COR-L47 (cell line): ENCODE data around the gene ITGA6.

Experiments
- DNase-seq: peaks from one replicate; lab custom pipeline; 2025; lab: John Stamatoyannopoulos, UW

The ITGA6 gene

DNA sequence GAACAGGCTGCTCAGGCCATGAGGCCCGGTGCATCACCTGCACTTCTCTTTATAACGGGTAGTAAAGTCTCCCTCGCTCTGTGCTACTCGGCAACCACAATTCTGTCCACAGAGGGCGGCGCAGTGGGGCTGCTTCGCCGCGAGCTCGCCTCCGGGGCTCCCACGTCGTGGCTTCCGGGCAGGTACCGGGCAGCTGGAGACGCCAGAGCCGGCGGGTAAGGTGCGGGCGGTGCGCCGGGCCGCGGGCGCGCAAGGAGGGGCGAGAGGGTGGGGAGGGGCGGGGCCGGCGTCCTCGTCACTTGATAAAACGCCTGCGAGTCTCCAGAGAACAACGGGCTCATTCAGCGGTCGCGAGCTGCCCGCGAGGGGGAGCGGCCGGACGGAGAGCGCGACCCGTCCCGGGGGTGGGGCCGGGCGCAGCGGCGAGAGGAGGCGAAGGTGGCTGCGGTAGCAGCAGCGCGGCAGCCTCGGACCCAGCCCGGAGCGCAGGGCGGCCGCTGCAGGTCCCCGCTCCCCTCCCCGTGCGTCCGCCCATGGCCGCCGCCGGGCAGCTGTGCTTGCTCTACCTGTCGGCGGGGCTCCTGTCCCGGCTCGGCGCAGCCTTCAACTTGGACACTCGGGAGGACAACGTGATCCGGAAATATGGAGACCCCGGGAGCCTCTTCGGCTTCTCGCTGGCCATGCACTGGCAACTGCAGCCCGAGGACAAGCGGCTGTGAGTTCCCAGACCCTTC lies at the start of gene ITGA6:
TSS of gene ITGA6 (plus strand) at position 331 of the 734 bp plus-strand sequence.
- DNase-seq, result peak; percentile 81

DNA sequence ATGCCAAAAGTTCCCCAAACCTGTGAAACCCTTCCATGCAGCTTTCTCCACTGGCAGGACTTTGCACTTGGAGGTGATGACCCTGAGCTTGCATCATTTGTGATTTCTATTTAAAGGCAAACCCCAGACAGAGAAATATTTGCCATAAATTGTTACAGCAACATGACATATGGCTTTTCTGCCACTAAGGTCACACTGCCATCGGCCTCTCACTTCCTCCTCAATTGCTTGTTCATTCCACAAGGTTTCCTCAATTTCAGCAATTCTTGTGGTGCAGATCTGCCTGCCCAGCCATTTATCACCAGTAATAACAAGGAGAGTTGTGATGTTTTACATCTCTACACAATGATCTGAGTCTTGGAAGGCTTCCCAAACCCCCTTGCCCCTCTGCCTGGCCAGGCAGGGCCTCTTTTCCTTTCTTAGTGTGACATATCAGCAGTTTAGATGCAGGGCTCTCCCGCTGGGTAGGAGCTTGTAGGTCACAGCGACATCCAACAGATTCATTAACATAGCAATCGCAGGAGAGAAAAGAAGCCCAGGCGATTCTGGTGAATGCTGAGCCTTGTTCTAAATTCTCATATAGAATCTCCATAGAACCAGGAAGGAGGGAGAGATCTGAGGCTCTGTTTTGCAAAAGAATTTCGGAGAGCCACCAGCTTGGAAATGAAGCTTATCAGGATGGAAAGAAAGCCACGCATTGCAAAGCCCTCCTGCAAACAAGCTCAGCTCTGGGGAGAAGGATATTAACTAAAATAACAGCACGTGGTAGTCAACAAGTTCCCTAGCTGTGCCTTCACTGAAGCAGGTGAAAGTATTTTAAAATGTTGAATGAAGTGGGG lies 46.7 kb upstream of the ITGA6 start:
- DNase-seq, result no peak

DNA sequence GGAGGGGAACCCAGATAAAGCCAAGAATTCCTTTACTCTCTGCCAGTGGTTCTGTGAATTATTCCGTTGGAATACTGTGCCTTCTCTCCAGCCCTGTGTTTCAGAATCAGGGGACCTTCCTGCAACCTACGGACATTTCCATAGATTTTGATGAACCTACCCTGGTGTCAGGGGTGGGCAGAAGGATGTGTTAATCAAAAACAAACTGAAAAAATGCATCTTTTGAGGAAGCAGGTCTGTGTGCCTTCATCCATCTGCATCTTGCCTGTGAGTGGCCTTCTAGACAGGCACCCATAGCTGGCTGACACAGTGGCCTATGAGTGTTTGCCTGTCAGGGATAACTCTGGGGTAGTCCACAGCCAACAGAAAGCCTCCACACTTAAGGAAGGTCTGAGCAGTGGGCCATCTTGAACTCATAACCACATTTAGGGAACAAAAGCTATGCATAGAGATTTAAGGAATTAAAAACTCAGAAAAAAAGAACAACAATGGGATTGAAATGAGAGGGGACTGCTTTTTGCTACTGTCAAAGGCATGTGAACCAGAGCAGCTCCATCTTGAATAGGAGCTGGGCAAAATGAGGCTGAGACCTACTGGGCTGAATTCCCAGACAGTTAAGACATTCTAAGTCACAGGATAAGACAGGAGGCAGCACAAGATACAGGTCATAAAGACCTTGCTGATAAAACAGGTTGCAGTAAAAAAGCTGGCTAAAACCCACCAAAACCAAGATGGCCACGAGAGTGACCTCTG lies 45.9 kb upstream of the ITGA6 start:
- no peak for DNase-seq

DNA sequence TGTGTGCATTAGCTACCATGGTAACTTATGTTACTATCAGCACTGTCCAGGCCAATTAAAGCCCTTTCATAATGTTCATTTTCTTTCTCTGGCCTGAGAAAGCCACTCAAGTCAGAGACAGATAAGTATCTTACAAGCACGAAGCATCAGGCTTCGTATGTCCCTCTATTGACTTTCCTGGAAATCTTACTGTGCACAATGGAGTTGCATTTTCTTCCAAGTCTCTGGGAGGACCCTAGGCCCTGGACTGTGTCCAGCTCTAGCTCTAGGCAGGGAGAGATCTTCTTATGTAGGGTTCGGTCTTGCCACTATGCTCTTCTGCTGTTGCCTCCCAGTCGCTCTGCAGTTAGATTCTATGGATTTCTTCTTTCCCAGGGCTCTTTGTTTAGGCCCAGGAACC lies 40.0 kb upstream of the ITGA6 start:
- DNase-seq, result no peak

DNA sequence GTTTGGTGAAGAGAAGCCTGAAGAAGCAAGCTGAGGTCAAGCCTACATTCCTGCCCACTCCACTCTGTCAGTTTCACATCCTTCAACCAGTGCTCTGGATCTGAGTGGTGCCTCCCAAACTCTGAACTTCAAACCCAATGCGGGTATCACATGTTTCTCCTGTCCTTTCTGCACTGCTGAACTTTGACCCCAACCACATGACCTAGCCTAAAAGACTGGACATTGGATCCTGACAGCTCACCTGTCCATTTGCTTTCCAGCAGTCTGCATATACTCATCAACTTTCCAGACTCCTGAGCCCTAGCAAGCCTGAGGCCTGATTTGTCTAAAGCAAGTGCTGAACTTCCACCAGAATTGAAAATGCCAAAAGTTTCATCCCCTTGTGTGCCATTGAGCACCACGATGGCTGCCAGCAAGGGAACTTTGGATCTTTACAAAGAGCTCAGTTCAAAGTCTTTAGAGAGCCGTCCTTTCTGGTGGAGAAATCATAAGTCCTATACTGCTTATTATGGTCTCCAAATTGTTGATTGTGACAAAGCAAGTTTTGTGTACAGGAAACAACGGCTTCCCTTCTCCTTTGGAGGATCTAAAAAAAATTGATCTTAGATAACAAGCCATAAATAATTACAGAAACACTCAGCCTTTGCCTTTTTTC lies 37.6 kb upstream of the ITGA6 start:
- DNase-seq, result no peak

DNA sequence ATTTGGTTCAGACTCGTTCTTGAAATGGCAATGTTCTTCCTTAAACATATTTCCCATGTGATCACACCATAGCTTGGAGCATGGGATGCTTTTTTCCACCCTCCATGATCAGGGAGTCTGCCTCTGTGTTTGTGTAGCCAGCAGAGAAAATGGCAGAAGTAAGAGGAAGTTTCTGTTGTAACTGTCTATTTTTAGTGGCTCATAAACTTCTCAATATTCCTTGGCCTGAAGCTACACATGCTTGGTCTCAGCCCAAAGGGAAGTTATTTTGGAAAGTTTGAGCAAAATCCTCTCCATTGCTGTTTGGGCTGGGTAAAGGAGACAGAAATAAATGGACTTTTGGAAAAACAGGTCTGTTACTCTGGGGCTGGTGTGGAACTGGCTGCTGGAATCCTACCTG lies 33.4 kb upstream of the ITGA6 start:
- DNase-seq, result no peak

DNA sequence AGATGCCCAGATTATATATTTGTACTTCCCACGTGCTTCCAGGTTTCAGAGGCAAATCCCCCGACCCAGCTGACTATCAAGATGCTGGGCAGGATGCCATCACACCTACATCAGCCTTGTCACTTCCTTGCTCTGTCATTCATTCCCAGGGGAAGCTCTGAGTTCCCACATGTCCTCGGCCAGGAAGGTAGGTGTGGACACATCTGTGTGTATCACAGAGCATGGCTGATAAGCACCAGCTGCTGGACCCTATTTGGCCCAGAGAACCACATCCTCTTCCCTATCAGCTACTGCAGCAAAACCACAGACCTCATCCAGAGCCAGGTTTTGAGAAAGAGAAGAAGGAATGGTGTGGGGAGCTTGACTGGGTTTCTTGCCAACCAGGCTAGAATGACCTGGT lies 31.9 kb upstream of the ITGA6 start:
- no peak for DNase-seq

DNA sequence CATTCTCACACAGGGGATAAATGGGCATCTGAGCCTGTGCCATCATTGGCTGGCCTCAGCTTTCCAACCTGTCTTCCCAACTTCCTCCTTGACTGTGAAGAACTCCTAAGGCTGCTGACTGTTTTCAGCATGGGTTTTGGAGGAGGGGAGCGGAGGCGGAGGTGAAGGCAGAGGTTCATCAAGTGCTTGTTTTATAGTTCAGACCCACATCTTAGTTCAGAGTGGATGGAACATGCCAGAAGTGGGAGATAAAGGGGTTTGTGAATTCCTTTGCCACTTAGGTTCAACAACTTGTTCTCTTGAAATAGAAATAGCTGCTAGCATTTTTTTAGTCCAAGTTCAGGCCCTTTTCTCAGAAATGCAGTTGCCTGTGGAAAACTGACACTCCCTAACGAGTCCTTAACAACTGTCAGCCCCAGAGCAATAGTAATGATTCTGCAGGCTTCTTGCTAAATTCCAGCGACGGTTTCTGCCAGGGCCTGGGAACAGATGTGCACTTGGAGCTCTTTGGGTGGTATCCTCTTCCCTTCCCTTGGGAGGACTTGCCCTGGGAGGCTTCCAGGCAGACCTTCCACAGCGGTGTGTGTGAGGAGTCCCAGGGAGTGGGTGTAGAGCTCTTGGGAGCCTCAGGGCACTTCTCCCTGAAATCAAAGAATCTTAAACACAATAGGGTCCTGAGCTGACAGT lies 30.1 kb upstream of the ITGA6 start:
- DNase-seq, result no peak

DNA sequence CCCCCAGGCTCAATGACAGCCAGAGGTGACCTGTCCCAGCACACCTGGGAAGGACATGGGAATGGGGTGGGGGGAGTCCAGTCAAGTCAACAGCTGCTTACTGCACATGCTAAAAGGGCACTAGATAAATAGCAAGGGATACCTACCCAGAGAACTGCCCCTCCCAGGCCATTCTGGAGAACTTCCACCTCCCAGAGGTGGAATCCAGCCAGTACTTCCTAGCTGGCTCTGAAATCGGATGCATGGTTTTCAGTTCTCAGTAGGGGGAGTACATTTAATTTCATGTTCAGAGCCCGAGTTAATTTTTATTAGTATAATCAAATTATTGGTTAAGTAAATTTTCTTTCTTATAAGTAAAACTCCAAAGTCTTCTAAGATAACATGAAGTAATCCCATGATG lies 28.9 kb upstream of the ITGA6 start:
- DNase-seq, result no peak

DNA sequence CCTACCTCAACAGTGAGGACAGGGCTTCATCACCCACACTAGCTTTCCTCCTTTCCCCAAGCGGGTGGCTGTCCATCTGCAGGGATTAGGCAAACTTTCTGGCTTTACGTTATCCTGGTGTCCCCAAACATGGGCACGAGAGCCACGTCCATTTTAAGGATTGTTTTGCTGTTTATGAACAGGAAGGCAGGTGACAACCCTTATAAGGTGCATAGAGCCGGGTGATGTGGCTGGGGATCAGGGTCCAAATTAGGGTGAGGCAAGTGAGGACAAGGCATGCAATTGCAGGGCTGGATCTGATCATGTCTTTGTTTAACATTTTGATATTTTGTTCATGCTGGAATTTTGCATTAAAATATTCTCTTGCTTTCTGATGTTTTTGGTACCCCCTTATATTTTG lies 27.6 kb upstream of the ITGA6 start:
- DNase-seq, result no peak

DNA sequence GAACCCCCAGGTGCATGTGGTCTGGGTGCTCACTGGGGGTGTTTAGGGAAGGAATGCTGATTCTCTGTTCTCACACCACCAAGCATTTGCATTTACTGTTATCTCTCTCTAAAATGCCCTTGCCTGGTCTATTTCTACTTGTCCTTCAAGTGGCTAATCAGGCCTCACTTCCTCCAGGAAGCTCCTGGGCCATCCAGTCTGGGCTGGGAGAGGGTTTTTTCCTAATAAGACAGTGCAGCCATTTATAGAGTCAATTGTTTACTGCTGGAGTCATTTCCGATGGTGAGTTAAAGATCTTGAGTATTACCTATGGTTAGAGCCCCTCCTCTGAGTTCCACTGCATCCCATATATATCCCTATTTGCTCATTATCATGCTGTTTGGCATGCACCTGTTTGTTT lies 25.2 kb upstream of the ITGA6 start:
- no peak for DNase-seq

DNA sequence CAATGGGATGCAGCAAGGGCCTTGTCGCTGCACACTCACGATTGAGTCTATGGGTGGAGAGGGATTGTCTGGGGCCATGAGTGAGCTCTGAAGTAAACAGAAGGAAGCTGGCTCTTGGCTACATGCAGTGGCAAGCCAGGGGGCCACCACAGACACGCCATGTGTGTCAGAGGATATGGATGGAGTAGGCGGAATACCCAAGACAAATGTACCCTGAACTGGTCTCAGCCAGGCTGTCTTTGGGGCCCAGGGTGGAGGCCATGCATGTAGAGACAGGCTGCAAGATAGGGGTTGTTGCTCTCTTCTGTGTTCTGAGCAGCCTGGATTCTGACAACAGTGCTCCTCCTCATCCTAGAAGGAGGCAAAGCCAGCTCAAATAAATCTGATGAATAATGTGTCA lies 24.0 kb upstream of the ITGA6 start:
- no peak for DNase-seq

DNA sequence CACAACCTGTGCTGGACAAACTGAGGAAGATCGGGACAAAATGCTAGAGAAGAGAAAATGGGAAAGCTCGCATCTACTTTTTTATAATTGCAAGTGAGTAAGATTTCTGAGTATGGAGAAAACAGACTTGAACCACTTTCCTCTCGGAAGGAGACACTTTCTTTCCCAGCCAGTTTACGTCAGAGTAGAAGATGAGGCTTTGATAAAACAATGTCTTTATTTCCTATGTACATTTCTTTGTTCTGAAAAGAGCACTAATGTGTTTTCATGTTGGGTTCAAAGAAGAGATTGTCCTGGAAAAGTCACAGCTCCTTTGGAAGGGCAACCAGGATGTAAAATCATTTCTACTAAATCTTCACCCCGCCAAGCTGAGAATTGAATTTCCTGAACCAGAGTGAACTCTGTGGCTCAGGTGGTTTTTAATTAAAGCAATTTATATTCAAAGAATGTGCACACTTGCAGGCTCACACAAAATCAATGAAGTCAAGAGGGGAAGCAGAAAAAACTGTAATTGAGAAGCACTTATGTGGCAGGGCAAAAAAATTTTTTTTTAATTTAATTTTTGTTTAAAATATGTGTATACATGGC lies 23.4 kb upstream of the ITGA6 start:
- no peak for DNase-seq

DNA sequence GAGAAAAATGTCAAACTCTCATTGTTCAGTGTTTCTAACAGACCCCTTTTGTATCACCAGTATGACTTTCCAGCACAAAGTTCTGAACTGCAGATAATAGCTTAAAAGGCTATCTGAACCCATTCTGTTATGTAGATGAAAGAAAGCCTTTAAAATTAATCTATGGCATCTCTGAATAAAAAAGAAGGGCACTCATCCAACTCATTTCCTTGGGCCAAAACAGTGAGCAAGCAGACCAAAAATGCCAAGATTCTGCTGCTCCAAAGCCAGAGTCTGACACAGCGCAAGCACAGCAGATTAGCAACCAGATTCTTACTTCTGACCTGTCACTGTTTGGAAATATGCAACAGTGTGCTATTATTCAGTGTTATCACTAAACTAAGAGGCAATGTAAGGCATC lies 22.6 kb upstream of the ITGA6 start:
- no peak for DNase-seq

DNA sequence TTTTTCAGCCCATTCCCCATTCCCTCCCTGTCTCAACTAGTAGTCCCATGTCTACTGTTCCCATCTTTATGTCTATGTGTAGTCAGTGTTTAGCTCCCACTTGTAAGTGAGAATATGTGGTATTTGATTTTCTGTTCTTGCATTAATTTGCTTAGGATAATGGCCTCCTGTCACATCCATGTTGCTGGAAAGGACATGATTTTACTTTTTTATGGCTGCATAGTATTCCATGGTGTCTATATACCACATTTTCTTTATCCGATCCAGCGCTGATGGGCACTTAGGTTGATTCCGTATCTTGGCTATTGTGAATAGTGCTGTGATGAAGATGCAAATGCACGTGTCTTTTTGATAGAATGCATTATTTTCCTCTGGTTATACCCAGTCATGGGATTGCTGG lies 21.7 kb upstream of the ITGA6 start:
- no peak for DNase-seq

DNA sequence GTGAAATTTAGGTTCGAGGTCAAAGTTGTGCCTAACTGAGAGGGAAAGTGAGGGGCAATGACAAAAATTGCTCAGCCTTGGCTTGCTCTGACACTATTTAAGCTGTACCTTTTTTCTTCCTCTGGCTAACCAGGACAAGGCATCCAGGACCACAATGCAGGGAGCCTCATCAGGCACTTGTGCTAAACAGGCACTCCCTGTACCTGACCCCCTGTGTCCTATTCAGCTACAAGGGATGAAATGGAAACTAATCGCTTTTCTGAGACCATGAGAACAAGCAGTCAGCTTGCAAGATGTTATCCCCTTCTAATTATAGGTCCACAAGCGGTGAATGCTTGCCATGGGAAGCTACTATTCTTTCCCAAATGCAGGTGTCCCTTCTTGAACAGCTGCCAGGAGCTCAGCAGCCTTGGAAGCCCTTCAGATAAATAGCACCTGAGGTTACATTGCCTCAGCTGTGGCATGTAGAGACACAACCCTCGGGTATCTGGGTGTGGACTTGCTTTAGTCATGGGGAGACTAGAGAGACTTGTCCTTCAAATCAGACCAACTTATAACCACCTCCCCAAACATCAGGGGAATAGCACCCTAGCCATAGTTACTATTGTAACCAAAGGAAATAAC lies 19.1 kb upstream of the ITGA6 start:
- peak; percentile 97 for DNase-seq

DNA sequence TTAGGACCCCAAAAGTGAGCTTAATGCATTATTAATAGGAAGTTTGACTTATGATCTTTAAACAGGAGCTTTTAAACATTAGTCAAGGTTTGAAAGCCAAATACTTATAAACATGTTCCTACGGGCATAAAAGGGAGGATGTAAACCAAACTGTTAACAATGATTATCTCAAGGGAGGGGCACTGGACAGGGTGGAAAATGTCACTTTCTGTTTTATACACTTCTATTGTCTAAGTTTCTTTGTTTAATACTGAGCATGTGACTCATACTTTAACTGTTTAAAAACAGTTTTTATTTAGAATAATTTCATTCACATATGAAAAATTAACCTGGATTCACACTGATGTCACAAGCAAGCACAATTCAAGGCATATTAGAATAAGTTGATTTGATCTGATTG lies 18.3 kb upstream of the ITGA6 start:
- no peak for DNase-seq

DNA sequence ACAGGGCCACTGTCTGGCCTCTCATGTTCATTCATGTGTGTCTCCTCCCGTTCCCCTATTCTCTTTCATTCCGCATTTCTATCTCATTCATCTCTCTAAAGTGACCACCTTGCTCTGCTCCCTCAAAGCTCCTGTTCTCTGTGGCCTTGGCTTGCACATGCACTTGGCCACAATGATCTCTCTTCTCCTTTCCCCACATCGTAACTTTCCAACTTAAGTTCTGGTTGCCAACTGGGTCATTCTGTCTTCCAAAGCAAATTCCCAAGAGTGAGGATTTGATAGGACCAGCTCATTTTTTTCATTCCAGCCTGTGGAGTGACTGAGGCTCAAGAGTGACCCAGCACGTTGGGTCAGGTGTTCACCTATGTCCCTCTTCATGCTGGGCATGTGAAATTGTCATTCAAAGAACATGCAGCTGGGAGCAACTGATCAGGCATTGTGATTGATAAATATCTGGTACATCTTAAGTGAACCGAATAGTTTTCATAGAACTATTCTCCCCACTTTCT lies 14.3 kb upstream of the ITGA6 start:
- no peak for DNase-seq

DNA sequence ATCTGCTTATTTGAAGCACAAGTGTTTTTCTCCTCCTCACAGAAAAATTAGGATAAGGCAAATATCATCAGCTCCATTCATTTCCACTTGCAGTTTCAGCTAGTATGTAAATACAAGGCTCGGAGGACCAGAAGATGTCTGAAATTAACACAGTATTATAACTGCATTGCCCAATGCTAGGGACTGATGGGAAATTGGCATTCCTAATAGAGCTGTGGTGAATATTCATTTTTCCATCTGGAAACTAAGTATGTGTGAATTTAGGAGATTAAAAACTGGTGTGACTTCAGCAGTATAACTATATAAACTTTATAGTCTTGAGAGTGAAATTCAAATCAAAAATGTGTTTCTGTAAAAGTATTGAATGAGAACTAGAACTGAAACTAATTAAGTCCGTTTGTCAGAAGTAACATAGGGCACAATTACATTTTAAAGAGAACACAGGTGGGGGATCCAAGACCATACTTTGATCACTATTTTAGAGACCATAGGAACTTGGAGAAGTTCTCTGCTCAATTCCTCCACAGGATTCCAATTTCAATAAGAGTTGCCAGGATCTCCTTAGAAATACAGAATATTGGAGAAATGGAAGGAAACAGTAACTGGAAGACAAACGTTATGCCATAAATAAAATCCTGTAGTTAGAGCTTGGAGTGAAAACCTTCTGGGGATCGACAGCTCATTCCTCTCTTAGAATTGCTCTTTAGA lies 12.1 kb upstream of the ITGA6 start:
- no peak for DNase-seq

DNA sequence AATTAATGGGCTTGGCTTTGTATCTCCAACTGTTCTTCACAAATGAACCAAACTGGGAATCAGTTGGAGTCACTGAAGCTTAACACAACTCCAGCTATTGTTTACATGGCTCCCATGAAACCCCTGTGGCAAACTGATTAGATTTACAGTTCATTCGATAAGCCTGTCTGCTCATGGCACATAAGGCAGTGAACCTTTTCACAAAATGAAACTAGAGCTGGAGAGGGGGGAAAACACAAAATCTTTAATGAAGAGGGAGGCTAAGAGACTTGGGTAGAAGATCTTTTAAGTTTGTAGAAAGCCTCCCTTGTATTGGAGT lies 11.6 kb upstream of the ITGA6 start:
- DNase-seq, result no peak
